OCI-LY7 (cell line): ENCODE data around the gene FGF2. TPM values are rescaled to one million over a fixed set of nuclear protein-coding genes. Genes with fewer than 3 reads are reported as not detected.

Source experiments
- BruUV-seq: library from RNA; stranded (reverse); fragments of 400-500 nt; replicated peaks from 2 replicates; lab custom pipeline; 2021; lab: Mats Ljungman, UMichigan
- CTCF ChIA-PET: fragments of 300-600 bp; sonication (Branson Sonifier 250); formaldehyde crosslinking; loops from one replicate; lab custom pipeline; 2022; ENCODE audit warnings: antibody characterized with exemption; ENCODE audit not compliant: unreplicated experiment; lab: Charles Lee
- POLR2A ChIA-PET: fragments of 300-600 bp; sonication (Branson Sonifier 250); formaldehyde crosslinking; loops from one replicate; lab custom pipeline; 2022; ENCODE audit warnings: antibody characterized with exemption; lab: Charles Lee
- DNase-seq: peaks from one replicate; pipeline ENCODE4 v3.0.0-alpha.2; 2015; ENCODE audit warnings: low spot score
- H2AFZ ChIP-seq: fragments of 200-600 bp; sonication (generic), shearing (Covaris generic); 2 replicates; pipeline ENCODE4 v1.6.1; 2014; ENCODE audit warnings: mild to moderate bottlenecking, antibody characterized with exemption, low read length, moderate library complexity
- H3K27ac ChIP-seq: fragments of 200-600 bp; sonication (generic); 2 replicates; pipeline ENCODE4 v1.5.1; 2014; ENCODE audit warnings: mixed run types, low read depth, mild to moderate bottlenecking, moderate library complexity, low read length, inconsistent platforms; ENCODE audit not compliant: poor library complexity, severe bottlenecking
- H3K36me3 ChIP-seq: fragments of 200-600 bp; sonication (generic); 2 replicates; pipeline ENCODE4 v1.6.1; 2014; ENCODE audit warnings: mild to moderate bottlenecking, antibody characterized with exemption, low read length, moderate library complexity, mixed read lengths; ENCODE audit not compliant: insufficient read depth
- H3K4me1 ChIP-seq: fragments of 200-600 bp; sonication (generic); 2 replicates; pipeline ENCODE4 v1.5.1; 2014; ENCODE audit warnings: mild to moderate bottlenecking, low read length; ENCODE audit not compliant: insufficient read depth, poor library complexity, severe bottlenecking
- H3K4me2 ChIP-seq: fragments of 200-600 bp; sonication (generic); 2 replicates; pipeline ENCODE4 v1.6.1; 2014; ENCODE audit warnings: mild to moderate bottlenecking, low read length
- H3K4me3 ChIP-seq: fragments of 200-600 bp; sonication (generic); 2 replicates; pipeline ENCODE4 v1.5.1; 2014; ENCODE audit warnings: mild to moderate bottlenecking, low read depth, low read length; ENCODE audit not compliant: poor library complexity, severe bottlenecking
- H3K79me2 ChIP-seq: fragments of 200-600 bp; sonication (generic); 2 replicates; pipeline ENCODE4 v1.6.1; 2016; ENCODE audit warnings: low read depth, mild to moderate bottlenecking, low read length, moderate library complexity, mixed read lengths; ENCODE audit not compliant: insufficient read depth
- H3K9me2 ChIP-seq: fragments of 200-600 bp; sonication (generic); 2 replicates; pipeline ENCODE4 v1.6.1; 2016; ENCODE audit warnings: mild to moderate bottlenecking, low read length, mixed read lengths; ENCODE audit not compliant: insufficient read depth
- H3K9me3 ChIP-seq: fragments of 200-600 bp; sonication (generic); 2 replicates; pipeline ENCODE4 v1.6.1; 2014; ENCODE audit warnings: mild to moderate bottlenecking, mixed run types, low read length, mixed read lengths
- H4K20me1 ChIP-seq: fragments of 200-600 bp; sonication (generic); 2 replicates; pipeline ENCODE4 v1.6.1; 2014; ENCODE audit warnings: mild to moderate bottlenecking, antibody characterized with exemption, low read length, moderate library complexity, mixed read lengths; ENCODE audit not compliant: insufficient read depth
- EZH2phosphoT487 ChIP-seq: fragments of 200-600 bp; sonication (generic); IDR thresholded peaks from 2 replicates; pipeline ENCODE4 v1.6.1; 2018; ENCODE audit warnings: low read depth, borderline replicate concordance, mild to moderate bottlenecking, mixed run types, antibody characterized with exemption, low read length, moderate library complexity, mixed read lengths
- intact Hi-C: fragments of 100-400 bp; cut with micrococcal nuclease; formaldehyde crosslinking; loops from one replicate; pipeline ENCODE4 v1.10.0; 2022; ENCODE audit not compliant: unreplicated experiment
- total RNA-seq, 2 experiments: library from RNA; depleted of rRNA in 1 of 2; stranded (reverse); fragments of >200 nt in 1 of 2; shearing (Covaris generic) in 1 of 2; gene quantifications; 2 replicates each; pipeline ENCODE4 v1.2.3, GENCODE V29; 2014 to 2022
- TF ChIP-seq, protein P1 (sequence below): fragments of 200-600 bp; sonication (generic); conservative IDR thresholded peaks from 2 replicates; pipeline ENCODE4 v1.5.1; 2014; ENCODE audit warnings: mild to moderate bottlenecking, antibody characterized with exemption, low read length, moderate library complexity, mixed read lengths

The FGF2 gene
- total RNA-seq, 2 experiments from 2014 or later: 0.53 TPM; not detected in 1

DNA sequence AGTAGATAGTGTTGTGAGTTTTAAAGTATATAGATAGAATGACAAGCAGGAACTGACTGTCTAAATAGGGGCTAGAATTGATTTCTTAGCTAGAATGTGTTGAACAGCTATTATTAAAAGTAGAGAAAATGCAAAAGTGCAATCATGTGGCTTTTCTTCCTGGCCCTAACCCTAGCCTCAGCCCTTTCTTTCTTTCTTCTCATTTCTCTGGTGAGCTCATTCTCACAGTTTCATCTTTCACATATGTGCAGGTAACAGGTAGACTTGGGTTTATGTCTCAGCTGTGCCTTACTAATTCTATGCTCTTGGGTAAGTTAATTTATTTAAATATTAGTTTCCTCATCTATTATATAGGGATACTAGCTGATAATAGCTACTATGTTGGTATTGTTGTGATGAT, 24.9 kb downstream of the FGF2 start:
- Histone ChIP-seq H3K27ac (no peak overlapping the region), H3K4me1 (no peaks in the 10 kb centered on the region), H3K36me3 (no peaks in the 10 kb centered on the region), H3K79me2 (no peaks in the 10 kb centered on the region), H3K4me2 (no peak overlapping the region), H4K20me1 (no peaks in the 10 kb centered on the region), H3K9me2 (no peaks in the 10 kb centered on the region), H2AFZ (no peak overlapping the region), H3K4me3 (no peak overlapping the region), H3K9me3 (no peaks in the 10 kb centered on the region)
- no TSS peak for BruUV-seq
- no peak for DNase-seq
- CTCF ChIA-PET: no interaction called here
- TF ChIP-seq EZH2phosphoT487: no peak
- TF ChIP-seq, protein P1, sequence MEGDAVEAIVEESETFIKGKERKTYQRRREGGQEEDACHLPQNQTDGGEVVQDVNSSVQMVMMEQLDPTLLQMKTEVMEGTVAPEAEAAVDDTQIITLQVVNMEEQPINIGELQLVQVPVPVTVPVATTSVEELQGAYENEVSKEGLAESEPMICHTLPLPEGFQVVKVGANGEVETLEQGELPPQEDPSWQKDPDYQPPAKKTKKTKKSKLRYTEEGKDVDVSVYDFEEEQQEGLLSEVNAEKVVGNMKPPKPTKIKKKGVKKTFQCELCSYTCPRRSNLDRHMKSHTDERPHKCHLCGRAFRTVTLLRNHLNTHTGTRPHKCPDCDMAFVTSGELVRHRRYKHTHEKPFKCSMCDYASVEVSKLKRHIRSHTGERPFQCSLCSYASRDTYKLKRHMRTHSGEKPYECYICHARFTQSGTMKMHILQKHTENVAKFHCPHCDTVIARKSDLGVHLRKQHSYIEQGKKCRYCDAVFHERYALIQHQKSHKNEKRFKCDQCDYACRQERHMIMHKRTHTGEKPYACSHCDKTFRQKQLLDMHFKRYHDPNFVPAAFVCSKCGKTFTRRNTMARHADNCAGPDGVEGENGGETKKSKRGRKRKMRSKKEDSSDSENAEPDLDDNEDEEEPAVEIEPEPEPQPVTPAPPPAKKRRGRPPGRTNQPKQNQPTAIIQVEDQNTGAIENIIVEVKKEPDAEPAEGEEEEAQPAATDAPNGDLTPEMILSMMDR: no peak
- intact Hi-C loops: no loop called here
- POLR2A ChIA-PET: interaction anchor here (0.5 to 1.8 kb wide), 5 partner anchors 10 to 994 kb away, joined by 3 to 9 read pairs (median 4); no protein-coding TSS in a partner anchor

DNA sequence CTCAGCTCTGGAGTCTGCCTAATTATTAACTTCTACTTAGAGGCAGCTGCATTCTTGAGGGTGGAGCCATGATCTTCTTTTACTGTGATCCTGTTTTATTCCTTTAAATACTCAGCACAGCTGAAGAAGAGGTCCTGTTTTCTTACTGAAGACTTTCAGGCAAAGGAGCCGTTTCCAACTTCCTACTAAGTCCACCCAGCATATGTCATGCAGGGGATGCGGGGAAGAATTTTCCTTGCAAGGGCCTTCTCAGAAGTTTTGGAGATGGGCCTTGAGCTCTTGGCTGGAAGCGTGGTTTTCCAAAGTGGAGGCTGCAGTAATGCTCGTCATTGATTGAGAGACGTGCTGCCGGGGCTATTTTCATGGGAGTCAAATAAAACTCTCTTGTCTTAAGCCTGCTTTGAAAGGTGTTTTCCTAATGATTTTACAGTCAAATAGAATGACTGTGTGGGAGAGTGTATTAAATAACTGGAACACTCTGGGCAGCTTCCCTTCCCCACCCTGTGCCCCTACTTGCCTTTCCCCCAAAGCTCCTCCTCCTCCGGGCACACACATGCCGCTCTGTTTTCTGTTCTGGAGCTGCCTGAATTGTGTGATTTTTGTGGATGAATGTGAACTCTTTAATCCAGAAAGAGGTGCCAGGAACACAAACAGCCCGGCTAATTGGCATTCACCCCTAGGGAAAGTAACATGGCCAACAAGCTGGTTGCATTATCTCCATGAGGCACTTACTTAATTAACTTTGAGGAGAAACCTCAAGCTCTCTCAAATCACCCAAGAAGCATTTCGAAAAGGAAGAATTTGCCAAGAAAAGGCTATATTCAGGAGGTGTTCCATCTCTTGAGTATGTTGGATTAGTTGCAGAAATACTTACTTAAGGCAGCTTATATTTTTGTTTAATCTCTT, 28.1 kb downstream of the FGF2 start:
- POLR2A ChIA-PET: interaction anchor here (0.6 to 2.3 kb wide), 4 partner anchors 22 to 1510 kb away, joined by 3 to 7 read pairs (median 3); no protein-coding TSS in a partner anchor
- no peaks in the 10 kb centered on the region for H3K9me3 ChIP-seq
- BruUV-seq: no TSS peak
- H3K27ac ChIP-seq: no peak overlapping the region
- H3K79me2 ChIP-seq: no peaks in the 10 kb centered on the region
- DNase-seq: no peak
- 0 out of 2 replicates have a peak overlapping the region, but pooled peaks have one; percentile 27 for H2AFZ ChIP-seq
- CTCF ChIA-PET: interaction anchor here (0.7 kb wide), 1 partner anchor 60 kb away, joined by 3 read pairs; no protein-coding TSS in a partner anchor
- no peak overlapping the region for H3K4me3 ChIP-seq
- no peaks in the 10 kb centered on the region for H3K9me2 ChIP-seq
- no peaks in the 10 kb centered on the region for H4K20me1 ChIP-seq
- TF ChIP-seq EZH2phosphoT487: no peak
- TF ChIP-seq, protein P1: no peak
- intact Hi-C loops: no loop called here
- H3K4me2 ChIP-seq: no peak overlapping the region
- H3K4me1 ChIP-seq: no peaks in the 10 kb centered on the region
- no peaks in the 10 kb centered on the region for H3K36me3 ChIP-seq
